ENCODE measurements around the gene DUSP5. TPM values are rescaled to one million over a fixed set of nuclear protein-coding genes. Genes with fewer than 3 reads are reported as not detected.

DUSP5 gene
- total and polyA plus RNA-seq, 2 of the 4 experiments (the other 2 are of a cell fraction): 42.1 to 48.1 TPM

Other genes starting within 250 kb of the DUSP5 start
- gene SMNDC1, start 193.0 kb upstream of the DUSP5 start, total RNA-seq (2012; rRNA removed): 3.9 and 8.6 TPM in 2 replicates
- gene SMNDC1, start 193.0 kb upstream of the DUSP5 start, polyA plus RNA-seq (2012; rRNA removed): 12.2 and 15.1 TPM in 2 replicates
- 15.2 and 30.0 TPM in 2 replicates for gene SMC3, start 69.8 kb downstream of the DUSP5 start, total RNA-seq (2012; rRNA removed)
- 11.7 and 15.0 TPM in 2 replicates for gene SMC3, start 69.8 kb downstream of the DUSP5 start, polyA plus RNA-seq (2012; rRNA removed)
- under 0.01 TPM in 2 replicates for gene RBM20, start 146.4 kb downstream of the DUSP5 start, total RNA-seq (2012; rRNA removed)
- 0.09 and 0.15 TPM in 2 replicates for gene RBM20, start 146.4 kb downstream of the DUSP5 start, polyA plus RNA-seq (2012; rRNA removed)